ENCODE data around the gene CHMP2B.

The CHMP2B gene, protein sequence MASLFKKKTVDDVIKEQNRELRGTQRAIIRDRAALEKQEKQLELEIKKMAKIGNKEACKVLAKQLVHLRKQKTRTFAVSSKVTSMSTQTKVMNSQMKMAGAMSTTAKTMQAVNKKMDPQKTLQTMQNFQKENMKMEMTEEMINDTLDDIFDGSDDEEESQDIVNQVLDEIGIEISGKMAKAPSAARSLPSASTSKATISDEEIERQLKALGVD

DNA sequence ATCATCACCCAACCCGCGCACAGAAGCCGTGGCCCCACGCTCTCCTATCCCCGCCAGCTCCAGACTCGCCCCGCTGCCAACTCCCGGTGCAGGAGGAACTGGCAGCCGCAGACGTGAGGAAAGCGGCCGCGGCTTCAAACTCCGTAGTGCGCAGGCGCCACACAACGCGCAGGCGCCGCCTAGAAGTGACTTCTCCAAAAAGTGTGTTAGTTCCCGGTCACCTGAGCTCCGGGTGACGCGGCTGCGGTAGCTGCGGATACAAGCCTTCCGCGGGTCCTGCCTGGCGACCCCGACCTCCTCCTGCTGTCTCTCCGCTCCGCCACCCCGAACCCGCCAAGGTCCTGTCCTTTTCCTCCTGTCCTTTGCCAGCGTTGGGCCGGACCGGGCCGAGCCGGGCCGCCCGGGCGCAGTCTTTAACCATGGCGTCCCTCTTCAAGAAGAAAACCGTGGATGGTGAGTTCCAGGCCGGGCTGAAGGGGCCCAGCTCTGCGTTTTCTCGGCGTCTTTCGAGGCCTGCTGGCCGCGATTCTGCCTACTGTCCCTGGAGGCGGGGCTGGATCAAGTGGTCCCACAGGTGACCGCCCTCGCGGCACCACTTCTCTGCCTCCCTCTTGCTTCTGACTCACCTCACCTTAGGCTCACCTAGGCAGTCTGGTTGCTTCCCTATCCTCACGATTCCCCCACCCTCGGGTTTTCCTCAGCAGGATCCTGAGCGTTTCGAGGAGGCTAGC is at the start of gene CHMP2B:
CHMP2B (plus strand) TSS at position 206 of the 731 bp plus-strand sequence; CDS start at position 420, 214 bp downstream.
- peak; percentile 94 for DNase-seq

- DNase-seq = no peak
These were observed 47.5 kb upstream of the CHMP2B start for GRCh38 chr3:87179642-87180041.

GRCh38 chr3:87181551-87181950 is 45.6 kb upstream of the CHMP2B start:
- no peak for DNase-seq

- DNase-seq = no peak
These were observed 45.1 kb upstream of the CHMP2B start for GRCh38 chr3:87182023-87182422.

DNA sequence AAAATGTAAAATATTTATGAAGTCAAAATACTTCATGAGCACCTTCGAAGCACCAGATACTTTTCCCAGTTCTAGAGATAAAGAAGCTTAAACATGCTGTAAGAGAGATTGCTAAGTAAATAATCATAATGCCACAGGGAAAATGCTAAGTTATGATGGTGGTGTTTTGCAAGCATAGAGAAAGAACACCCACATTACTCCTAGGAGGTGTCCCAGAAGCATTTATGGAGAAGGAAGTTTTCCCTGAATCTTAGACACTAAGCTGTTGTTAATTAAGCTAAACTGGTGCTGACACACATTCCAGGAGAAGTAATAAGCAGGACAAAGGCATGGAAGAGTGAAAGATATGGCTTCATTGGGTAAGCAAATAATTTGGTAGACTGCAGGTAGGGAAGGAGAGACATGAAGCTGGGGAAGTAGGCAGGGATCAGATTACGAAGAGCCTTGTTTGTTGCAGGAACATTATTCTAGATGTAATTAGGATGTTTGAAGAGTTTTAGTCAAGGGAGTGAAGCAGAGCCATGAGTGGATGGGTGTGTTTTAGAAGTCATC is 40.4 kb upstream of the CHMP2B start:
- DNase-seq = no peak

GRCh38 chr3:87191175-87191574 is 35.9 kb upstream of the CHMP2B start:
- no peak for DNase-seq

GRCh38 chr3:87191641-87192040 is 35.5 kb upstream of the CHMP2B start:
- DNase-seq = no peak

DNA sequence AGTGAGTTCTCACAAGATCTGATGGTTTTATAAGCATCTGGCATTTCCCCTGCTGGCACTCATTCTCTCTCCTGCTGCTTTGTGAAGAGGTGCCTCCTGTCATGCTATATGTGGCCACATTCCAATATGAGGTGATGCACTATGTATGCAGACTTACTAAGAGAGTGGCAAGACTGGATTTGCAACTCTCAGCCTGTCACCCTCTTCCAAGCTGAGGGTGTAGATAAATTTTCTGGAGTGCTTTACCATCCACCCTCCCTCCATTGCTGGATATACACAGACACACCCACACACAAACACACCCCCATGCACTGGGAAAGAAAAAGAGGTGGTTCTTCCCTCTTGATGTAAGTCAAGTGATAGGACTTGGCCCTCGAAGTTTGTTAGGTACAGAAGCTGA is 30.2 kb upstream of the CHMP2B start:
- DNase-seq = no peak

DNA sequence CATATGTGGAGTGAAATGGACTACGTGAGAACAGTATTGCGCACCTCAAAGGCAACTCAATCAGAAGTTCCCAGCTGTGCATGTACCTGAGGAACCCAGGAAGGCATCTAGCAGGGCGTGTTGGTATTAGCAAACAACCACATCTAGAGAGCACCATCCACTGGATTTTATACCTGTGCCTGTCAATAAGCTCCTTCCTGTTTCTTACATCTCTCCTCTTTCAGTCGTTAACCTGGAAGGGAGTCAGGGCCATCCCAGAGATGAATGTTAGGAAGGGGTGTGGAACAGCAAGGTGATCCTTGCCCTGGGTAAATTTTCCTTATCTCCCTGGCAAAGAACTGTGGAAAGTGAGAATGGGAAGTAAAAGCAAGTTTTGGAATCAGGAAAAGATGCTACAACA is 29.6 kb upstream of the CHMP2B start:
- no peak for DNase-seq

- DNase-seq = no peak
These were observed 28.3 kb upstream of the CHMP2B start for GRCh38 chr3:87198774-87199173.

DNA sequence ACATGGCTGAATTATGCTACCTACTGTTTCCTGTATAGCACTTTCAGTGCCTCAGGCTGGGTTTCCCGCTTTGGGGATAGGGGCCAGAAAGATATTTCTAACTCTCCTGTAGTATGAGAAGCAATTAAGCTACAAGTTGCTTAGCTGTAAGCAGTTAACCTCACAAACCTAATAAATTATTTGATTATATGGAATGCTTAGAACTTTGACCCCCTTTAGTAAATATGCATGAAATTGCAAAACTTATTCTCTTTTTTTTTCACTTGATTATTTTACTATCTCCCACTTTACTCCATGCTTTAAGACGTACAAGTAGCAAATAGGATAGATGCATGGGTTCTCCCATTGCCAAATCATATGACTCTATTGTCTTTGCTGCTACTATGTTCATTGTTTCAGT is 27.5 kb upstream of the CHMP2B start:
- DNase-seq = no peak

DNA sequence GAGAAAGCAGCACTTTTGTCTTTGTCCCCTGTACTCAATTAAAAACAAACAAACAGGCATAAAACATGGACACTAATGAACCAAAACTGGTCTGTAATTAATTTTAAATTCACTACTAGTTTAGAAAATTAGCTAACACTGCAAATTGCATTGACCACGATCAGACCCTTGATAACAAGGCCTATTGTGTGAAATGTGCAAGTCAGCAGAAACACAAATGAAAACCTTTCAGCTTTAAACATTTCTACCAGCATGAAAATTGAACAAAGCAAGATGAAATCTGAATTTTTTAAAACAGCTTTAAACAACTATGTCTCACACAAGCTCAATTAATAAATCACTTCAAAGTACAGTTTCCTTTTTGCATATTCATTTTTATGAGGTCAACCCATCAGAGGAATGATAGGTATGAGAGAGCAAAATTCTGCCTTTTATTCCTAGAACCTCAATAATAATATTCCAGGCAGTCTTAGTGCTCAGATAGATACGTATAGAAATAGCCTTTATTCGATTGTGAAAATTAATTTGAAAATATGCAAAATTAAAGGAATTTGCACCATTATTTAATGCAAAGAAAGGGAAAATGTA is 27.0 kb upstream of the CHMP2B start:
- no peak for DNase-seq

DNA sequence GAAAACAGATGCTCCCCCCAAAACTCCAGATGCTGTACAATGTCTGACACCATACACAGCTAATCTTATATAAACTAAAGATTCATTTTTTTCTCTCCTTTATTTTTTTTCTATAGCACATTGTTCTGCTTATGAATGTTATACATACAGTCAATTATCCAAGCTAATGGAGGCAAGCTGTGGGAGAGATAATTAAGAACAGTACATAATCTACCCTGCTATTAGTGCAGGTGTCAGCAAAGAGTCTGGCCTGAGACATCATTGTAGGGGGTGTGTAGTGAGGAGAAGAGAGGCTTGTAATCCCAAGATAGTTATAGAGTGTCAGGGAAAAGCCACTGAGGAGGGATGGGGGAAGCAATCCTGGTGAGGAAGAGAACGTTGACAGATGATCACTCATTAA is 25.4 kb upstream of the CHMP2B start:
- DNase-seq = no peak

- DNase-seq = no peak
These were observed 23.3 kb upstream of the CHMP2B start for GRCh38 chr3:87203809-87204208.

- no peak for DNase-seq
These were observed 21.0 kb upstream of the CHMP2B start for GRCh38 chr3:87206070-87206469.

DNA sequence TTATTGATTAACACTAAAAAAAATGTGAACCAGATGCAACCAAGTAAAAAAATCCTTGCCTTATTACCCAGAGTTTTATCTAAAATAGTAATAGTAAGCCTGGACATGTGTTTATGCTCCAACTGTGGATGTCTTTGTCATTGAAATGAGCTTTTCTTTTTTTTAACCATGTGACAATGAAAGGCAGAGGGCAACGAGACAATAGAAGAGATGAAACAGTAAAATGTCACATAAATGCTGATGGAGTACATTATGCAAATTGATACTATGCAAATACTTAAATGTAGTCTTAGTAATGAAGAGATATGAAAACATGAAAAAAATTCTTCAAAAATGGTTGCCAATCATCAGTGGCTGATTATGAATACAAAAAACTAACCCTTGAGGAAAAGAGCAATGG is 20.5 kb upstream of the CHMP2B start:
- DNase-seq = no peak

GRCh38 chr3:87207460-87207859 is 19.6 kb upstream of the CHMP2B start:
- DNase-seq = no peak

GRCh38 chr3:87209111-87209510 is 18.0 kb upstream of the CHMP2B start:
- DNase-seq = no peak

- DNase-seq = no peak
These were observed 8.5 kb upstream of the CHMP2B start for GRCh38 chr3:87218560-87218959.

DNA sequence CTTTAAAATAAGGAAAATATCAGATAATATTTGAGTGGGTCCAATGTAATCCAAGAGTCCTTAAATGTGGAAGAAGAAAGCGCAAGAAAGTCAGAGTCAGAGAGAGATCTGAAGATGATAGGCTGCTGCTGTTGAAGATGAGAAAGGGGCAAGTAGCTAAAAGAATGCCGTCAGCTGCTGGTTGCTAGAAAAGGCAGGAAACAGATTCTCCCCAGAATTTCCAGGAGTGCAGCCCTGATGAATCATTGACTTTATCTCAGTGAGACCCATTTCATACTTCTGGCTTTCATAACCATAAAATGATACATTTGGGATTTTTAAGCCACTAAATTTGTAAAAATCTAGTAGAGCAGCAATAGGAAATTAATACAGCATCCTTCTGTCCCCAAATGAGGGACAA is 7.5 kb upstream of the CHMP2B start:
- DNase-seq = no peak

GRCh38 chr3:87225659-87226058 is 1.4 kb upstream of the CHMP2B start:
- no peak for DNase-seq

DNA sequence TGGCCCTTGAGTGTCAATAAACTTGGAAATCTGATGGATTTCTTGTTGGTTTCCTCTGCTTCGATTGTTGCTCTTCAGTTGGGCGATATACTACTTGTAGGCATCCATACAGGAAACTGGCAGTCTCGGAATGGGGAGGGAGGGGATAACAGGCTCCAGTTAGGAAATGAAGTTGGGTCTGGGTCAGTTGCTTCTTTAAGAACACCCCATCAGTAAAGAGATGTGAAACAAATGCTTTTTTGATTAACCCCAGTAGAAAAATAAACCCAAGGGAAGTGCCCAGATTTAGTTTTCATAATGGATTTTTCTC is 681 bp downstream of the CHMP2B start:
- no peak for DNase-seq

GRCh38 chr3:87228316-87228715 is 1.2 kb downstream of the CHMP2B start:
- no peak for DNase-seq

DNA sequence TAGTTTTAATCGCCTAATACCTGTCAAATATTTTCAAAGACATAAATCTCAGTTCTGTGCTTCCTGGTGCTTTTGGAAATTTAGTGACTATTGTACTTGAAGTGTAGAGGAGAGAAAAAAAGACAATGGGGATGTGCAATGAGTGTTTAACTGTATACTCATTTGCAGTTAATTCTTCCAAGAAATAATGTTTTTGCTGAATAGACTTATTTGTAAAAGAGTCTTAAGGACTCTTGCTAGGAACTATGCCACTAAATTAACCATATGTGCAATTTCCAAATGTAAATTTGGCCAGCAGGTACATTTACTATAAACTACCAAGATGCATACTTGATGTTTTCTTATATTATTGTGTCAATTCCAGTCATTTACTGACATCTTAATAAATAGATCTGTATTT is 2.0 kb downstream of the CHMP2B start:
- DNase-seq = no peak
